ENCODE measurements around the gene CEBPZOS.

The CEBPZOS gene

DNA sequence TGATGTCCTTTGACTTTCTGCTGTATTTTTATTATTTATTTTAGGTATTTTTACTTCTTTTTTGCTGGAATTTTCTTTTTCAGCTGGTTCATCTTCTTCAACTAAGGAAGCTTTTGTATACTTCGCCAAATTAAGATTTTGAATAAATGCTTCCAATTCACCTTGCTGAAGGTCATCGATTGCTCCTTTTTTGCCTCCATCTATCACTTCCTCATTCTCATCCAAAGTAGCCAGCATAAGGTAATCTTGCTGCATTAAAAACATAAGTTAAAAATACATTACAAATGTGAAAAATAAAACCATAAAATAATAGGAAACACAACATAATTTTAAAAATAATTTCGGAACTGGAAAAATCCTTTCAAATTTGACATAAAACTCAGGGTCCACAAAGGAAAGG, 32.5 kb downstream of the CEBPZOS start:
- peaks cover 50% of the 10 kb centered on the region for H3K4me1 ChIP-seq
- no peak overlapping the region for H3K9ac ChIP-seq
- peaks cover 74% of the 10 kb centered on the region for H4K20me1 ChIP-seq
- no peaks in the 10 kb centered on the region for H3K27me3 ChIP-seq
- H3K9me3 ChIP-seq, result no peaks in the 10 kb centered on the region
- H3K4me3 ChIP-seq, result no peak overlapping the region
- H3K36me3 ChIP-seq, result peaks cover 35% of the 10 kb centered on the region
- no peak for TF ChIP-seq Cebpa-rat (IDR thresholded peaks at IDR 0.05)
- H3K4me2 ChIP-seq, result no peak overlapping the region
- H3K27ac ChIP-seq, result no peak overlapping the region

- H3K9ac ChIP-seq, result peak overlapping the region; percentile 91
- H3K9me3 ChIP-seq, result no peaks in the 10 kb centered on the region
- peaks cover 50% of the 10 kb centered on the region for H3K4me1 ChIP-seq
- H3K4me3 ChIP-seq, result peak overlapping the region; percentile 95
- TF ChIP-seq Cebpa-rat (IDR thresholded peaks at IDR 0.05), result no peak
- H3K4me2 ChIP-seq, result peak overlapping the region; percentile 99
- H3K27me3 ChIP-seq, result no peaks in the 10 kb centered on the region
- peaks cover 48% of the 10 kb centered on the region for H3K36me3 ChIP-seq
- peak overlapping the region; percentile 93 for H3K27ac ChIP-seq
- peaks cover 60% of the 10 kb centered on the region for H4K20me1 ChIP-seq
Measured at GRCh38 chr2:37230581-37230980, 34.3 kb downstream of the CEBPZOS start.

- Histone ChIP-seq H3K9me3 (no peaks in the 10 kb centered on the region), H3K27me3 (no peaks in the 10 kb centered on the region), H4K20me1 (peaks cover 54% of the 10 kb centered on the region), H3K4me1 (peaks cover 48% of the 10 kb centered on the region), H3K4me3 (peak within 1 kb of the TSS; percentile 95), H3K27ac (peak within 1 kb of the TSS; percentile 93), H3K36me3 (peaks cover 52% of the 10 kb centered on the region), H3K9ac (peak within 1 kb of the TSS; percentile 91), H3K4me2 (peak within 1 kb of the TSS; percentile 99)
- 0 out of 2 replicates have a peak, but pooled peaks have one; percentile 9 for TF ChIP-seq Cebpa-rat (IDR thresholded peaks at IDR 0.05)
Measured at GRCh38 chr2:37231241-37232130, 35.2 kb downstream of the CEBPZOS start, which contains the start of the genes CEBPZ and NDUFAF7. Gene CEBPZ, minus strand, starts transcription at chr2:37231596. Its CDS starts 29 bp downstream, at chr2:37231567. Gene NDUFAF7, plus strand, starts transcription at chr2:37231658. Its CDS starts 48 bp downstream, at chr2:37231706.

DNA sequence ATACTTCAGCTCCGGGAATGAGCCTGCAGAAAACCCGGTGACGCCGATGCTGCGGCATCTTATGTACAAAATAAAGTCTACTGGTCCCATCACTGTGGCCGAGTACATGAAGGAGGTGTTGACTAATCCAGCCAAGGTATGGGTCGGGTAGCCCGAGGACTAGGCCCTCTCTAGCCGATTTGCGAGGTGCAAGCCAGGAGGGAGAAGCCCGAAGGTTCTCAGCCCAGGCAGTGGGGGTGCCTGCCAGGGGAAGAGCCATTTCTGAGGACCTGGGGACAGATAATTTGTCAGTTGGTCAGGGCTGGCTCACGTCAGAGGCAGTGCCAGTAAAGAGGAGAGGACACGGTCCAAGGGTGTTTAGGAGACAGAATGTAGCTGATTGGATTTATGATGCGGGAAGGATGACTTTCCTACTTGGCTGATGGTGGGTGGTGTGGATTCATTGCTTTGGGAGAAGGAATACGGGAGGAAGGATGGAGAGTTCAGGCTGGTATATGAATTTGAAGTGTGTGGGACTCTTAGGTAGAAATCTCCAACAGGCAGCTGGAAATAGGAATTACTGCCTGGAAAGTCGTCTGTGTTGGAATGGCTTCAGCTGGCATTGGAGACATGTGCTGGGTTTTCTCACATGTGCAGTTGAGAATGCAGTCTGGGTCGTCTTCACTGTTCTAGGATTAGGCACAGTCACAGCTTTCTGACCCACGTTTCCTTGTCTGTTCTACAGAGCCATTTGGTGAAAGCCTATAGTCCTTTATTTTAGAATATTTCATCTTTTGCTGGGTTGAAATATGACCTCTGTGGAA, 36.0 kb downstream of the CEBPZOS start:
- Histone ChIP-seq H3K9ac (peak overlapping the region; percentile 91), H3K4me1 (peaks cover 40% of the 10 kb centered on the region), H3K4me3 (peak overlapping the region; percentile 95), H3K27me3 (no peaks in the 10 kb centered on the region), H3K9me3 (no peaks in the 10 kb centered on the region), H4K20me1 (peaks cover 45% of the 10 kb centered on the region), H3K27ac (peak overlapping the region; percentile 93), H3K4me2 (peak overlapping the region; percentile 99), H3K36me3 (peaks cover 50% of the 10 kb centered on the region)
- TF ChIP-seq Cebpa-rat (IDR thresholded peaks at IDR 0.05), result no peak

GRCh38 chr2:37243435-37243834, 47.1 kb downstream of the CEBPZOS start:
- 0 out of 2 replicates have a peak, but pooled peaks cover 4% of the 10 kb centered on the region for H3K9me3 ChIP-seq
- no peaks in the 10 kb centered on the region for H4K20me1 ChIP-seq
- no peak overlapping the region for H3K4me2 ChIP-seq
- no peaks in the 10 kb centered on the region for H3K27me3 ChIP-seq
- H3K36me3 ChIP-seq, result peaks cover 82% of the 10 kb centered on the region
- no peak overlapping the region for H3K9ac ChIP-seq
- no peak overlapping the region for H3K4me3 ChIP-seq
- TF ChIP-seq Cebpa-rat (IDR thresholded peaks at IDR 0.05), result no peak
- H3K4me1 ChIP-seq, result no peaks in the 10 kb centered on the region
- no peak overlapping the region for H3K27ac ChIP-seq

DNA sequence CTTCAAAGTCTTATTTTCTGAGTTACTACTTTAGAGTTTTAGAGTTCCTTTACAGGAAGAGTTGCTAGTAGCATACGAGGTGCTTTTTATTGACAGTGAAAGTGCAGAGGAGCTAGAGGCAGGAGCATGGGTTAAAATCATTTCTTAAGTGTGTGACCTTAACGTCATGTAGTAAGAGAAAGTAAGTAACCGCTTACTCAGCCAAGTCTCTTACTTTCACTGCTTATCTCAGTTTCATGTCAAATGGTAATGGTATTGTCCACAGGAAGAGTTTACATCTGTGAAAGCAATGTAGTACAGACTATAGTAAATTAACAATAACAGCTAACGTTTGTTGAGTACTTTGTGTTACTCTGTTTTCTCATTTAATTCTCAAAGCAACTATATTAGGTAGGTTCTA, 47.7 kb downstream of the CEBPZOS start:
- Histone ChIP-seq H3K4me1 (no peaks in the 10 kb centered on the region), H3K36me3 (peaks cover 82% of the 10 kb centered on the region), H3K27ac (no peak overlapping the region), H3K9ac (no peak overlapping the region), H3K4me2 (no peak overlapping the region), H3K4me3 (no peak overlapping the region), H3K9me3 (0 out of 2 replicates have a peak, but pooled peaks cover 4% of the 10 kb centered on the region), H3K27me3 (no peaks in the 10 kb centered on the region), H4K20me1 (no peaks in the 10 kb centered on the region)
- no peak for TF ChIP-seq Cebpa-rat (IDR thresholded peaks at IDR 0.05)

- H3K4me3 ChIP-seq, result no peak overlapping the region
- H4K20me1 ChIP-seq, result no peaks in the 10 kb centered on the region
- no peaks in the 10 kb centered on the region for H3K27me3 ChIP-seq
- no peak for TF ChIP-seq Cebpa-rat (IDR thresholded peaks at IDR 0.05)
- H3K4me1 ChIP-seq, result no peaks in the 10 kb centered on the region
- H3K9me3 ChIP-seq, result 0 out of 2 replicates have a peak, but pooled peaks cover 4% of the 10 kb centered on the region
- no peak overlapping the region for H3K4me2 ChIP-seq
- no peak overlapping the region for H3K9ac ChIP-seq
- peaks cover 83% of the 10 kb centered on the region for H3K36me3 ChIP-seq
- no peak overlapping the region for H3K27ac ChIP-seq
Measured at GRCh38 chr2:37244755-37245154, 48.5 kb downstream of the CEBPZOS start.

- Histone ChIP-seq H3K36me3 (peaks cover 89% of the 10 kb centered on the region), H3K4me1 (no peaks in the 10 kb centered on the region), H3K9ac (no peak overlapping the region), H3K27me3 (no peaks in the 10 kb centered on the region), H3K9me3 (0 out of 2 replicates have a peak, but pooled peaks cover 4% of the 10 kb centered on the region), H4K20me1 (no peaks in the 10 kb centered on the region), H3K27ac (no peak overlapping the region), H3K4me3 (no peak overlapping the region), H3K4me2 (no peak overlapping the region)
- no peak for TF ChIP-seq Cebpa-rat (IDR thresholded peaks at IDR 0.05)
Measured at GRCh38 chr2:37246205-37246604, 49.9 kb downstream of the CEBPZOS start.

GRCh38 chr2:37250869-37251740, 54.8 kb downstream of the CEBPZOS start:
- H3K27ac ChIP-seq, result no peak overlapping the region
- no peaks in the 10 kb centered on the region for H3K4me1 ChIP-seq
- TF ChIP-seq Cebpa-rat (IDR thresholded peaks at IDR 0.05), result no peak
- H3K27me3 ChIP-seq, result no peaks in the 10 kb centered on the region
- H3K9ac ChIP-seq, result no peak overlapping the region
- 0 out of 2 replicates have a peak, but pooled peaks cover 4% of the 10 kb centered on the region for H4K20me1 ChIP-seq
- H3K9me3 ChIP-seq, result no peaks in the 10 kb centered on the region
- peaks cover 87% of the 10 kb centered on the region for H3K36me3 ChIP-seq
- H3K4me2 ChIP-seq, result no peak overlapping the region
- H3K4me3 ChIP-seq, result no peak overlapping the region

Measured in BLaER1 (cell line).